ENCODE results near the gene NCAM1.

The NCAM1 gene

DNA sequence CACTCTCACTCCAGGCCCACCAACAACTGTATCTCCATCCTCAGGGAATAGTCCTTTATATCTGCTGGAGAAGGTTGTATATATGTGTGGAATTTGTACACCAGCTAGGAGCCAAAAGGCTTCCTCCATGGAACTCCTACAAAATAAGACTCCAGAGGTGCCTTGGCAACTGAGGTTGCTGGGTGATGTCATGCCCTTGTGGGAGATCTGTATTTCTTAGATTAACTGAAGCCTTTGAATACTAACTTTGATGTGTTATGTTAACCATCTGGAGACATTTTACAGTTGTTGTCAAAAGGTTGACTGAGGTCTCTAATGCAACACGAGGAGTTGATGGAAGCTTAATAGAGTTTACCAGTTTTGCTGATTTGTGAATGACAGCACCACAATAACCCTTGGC lies 213.7 kb downstream of the NCAM1 start:
- DNase-seq = no peak

- DNase-seq = no peak
These were observed 215.6 kb downstream of the NCAM1 start for GRCh38 chr11:113176599-113177360.

DNA sequence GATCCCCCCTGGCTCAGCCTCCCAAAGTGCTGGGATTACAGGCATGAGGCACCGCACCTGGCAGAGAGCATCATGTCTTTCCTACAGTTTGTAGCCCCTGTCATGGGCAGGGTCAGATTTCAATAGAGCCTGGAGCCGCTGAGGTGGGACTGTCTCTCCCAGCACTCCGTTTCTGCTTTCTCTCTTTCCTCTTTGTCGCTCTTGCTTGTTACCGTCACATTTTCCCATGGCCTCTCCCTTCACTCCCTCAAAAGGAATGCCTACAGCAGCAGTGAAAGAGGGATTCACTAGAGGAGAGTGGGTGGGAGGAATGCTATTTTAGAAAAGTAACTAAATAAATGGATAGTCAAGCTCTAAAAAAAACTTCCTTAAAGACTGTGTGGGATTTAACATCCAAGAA lies 216.5 kb downstream of the NCAM1 start:
- no peak for DNase-seq

DNA sequence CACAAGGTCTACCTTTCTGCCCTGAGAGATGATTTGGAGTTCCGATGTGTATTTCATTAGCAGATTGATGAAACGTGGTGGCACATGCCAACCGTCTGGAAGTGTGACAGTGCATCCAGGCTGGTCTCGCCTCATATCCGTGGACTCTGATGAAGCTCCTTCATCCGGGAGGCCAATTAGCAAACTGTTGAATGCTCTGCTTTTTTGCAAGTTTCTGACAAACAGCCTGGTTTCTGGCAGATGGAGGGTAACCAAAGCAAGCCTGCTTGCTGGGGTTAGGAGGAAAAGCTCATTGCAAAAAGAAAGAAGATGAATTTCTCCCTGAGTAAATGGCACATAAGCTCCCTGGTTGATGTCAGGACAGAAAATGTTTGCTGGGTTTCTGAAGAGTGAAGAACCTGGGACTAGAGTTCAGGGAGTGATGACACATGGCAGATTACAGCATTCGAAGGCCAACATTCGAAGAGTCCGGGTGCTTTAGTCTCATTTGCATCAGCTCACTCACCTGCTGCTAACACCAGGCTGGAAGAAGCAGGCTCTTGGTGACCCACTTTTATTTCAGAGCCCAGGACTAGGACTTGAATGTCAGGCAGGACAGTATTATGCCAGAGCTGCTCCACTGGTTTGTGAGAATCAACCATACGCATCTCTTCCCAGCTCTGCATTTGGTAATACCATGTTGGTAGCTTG lies 217.3 kb downstream of the NCAM1 start:
- DNase-seq = no peak

- DNase-seq = peak; percentile 83
These were observed 218.0 kb downstream of the NCAM1 start for GRCh38 chr11:113179181-113179704.

DNA sequence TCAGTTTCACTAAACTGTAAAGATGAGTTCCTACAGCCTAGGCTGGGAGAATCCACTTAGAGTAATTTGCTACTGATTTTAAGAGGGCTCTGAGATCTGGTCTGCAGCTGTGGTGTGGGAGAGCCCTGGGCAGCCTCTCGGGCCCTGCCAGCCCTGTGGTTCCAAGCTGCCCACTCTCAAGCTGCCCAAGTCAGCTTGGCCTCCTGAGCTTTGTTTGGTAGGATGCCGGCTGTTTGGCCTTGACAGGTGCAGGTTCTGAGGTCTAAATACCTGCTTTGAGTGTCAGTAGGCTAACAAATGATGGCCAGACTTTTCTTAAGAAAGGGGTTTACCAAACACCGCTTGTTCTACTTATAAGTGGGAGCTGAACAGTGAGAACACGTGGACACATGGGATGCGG lies 219.9 kb downstream of the NCAM1 start:
- no peak for DNase-seq

DNA sequence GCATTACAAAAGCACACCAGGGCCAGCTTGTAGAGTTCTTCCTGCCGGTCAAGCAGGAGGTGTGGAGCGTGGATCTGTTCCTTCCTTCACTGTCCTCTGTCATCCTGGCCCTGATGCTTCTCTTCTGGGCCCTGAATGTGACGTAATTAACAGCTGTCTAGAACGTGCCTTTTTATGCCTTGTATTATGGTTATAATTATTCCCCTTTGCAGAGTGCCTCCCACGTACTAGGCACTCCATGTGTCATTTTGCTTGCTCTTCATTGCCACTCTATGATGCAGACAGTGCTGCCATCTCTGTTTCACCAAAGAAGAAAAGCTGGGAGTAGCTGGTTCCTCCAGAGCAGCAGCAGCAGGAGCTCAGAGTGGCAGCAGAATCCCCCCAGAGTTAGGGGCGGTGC lies 221.1 kb downstream of the NCAM1 start:
- no peak for DNase-seq

GRCh38 chr11:113184498-113184897 lies 223.3 kb downstream of the NCAM1 start:
- DNase-seq = no peak

GRCh38 chr11:113188371-113188834 lies 227.2 kb downstream of the NCAM1 start:
- DNase-seq = no peak

GRCh38 chr11:113189909-113190667 lies 228.9 kb downstream of the NCAM1 start:
- DNase-seq = no peak

DNA sequence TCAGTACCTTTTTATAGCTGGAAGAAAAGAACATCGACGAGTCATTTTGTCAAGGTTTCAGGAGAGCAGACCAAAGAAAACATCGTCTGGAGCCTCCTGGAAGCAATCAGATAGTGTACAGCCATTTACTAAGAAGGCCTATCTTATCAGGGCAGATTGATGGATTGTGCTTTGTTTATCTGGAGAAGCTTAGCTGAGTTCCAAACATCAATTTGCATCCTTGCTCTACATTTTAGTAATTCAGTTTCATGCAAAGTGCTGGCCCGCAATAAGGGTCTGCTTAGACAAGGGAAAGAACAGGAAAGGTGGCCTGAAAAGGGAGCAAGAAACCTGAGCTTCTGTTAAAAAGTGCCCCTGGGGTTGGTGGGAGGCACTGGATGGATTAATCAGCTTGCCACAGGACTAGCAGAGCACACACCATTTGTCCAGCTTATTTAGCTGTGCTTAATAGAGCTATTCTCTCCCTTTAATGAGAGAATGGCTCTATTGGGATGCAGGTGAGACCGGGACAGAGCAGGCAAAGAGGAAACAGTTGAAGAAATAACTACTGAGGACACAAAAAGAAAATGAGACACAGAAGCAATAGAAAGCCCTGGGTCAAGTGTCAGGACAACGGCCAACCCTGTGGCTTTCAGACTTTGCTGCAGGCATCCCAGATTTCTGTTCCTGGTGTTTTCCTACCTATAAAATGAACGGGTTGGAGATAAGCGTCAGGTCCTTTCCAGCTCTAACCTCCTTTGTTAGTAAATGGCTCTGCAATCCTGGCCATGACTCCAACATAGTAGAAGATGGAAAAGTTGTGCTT lies 231.1 kb downstream of the NCAM1 start:
- no peak for DNase-seq

- DNase-seq = no peak
These were observed 231.8 kb downstream of the NCAM1 start for GRCh38 chr11:113193016-113193415.

GRCh38 chr11:113193946-113194345 lies 232.7 kb downstream of the NCAM1 start:
- no peak for DNase-seq

DNA sequence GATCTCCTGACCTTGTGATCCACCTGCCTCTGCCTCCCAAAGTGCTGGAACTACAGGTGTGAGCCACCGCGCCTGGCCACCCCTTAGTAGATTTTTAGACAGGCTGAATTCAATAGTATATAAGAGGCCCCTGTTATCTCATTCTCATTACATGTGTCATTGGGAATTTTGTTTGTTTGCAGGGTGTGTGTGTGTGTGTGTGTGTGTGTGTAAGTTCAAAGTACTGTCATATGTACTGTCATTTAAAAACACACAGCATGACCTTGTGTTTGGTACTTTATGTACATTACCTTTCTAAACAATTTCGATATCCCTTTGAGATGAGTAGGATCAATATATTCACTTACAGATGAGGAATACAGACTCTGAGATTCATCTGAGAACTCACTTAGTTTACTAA lies 234.5 kb downstream of the NCAM1 start:
- no peak for DNase-seq

- no peak for DNase-seq
These were observed 236.2 kb downstream of the NCAM1 start for GRCh38 chr11:113197446-113197845.

DNA sequence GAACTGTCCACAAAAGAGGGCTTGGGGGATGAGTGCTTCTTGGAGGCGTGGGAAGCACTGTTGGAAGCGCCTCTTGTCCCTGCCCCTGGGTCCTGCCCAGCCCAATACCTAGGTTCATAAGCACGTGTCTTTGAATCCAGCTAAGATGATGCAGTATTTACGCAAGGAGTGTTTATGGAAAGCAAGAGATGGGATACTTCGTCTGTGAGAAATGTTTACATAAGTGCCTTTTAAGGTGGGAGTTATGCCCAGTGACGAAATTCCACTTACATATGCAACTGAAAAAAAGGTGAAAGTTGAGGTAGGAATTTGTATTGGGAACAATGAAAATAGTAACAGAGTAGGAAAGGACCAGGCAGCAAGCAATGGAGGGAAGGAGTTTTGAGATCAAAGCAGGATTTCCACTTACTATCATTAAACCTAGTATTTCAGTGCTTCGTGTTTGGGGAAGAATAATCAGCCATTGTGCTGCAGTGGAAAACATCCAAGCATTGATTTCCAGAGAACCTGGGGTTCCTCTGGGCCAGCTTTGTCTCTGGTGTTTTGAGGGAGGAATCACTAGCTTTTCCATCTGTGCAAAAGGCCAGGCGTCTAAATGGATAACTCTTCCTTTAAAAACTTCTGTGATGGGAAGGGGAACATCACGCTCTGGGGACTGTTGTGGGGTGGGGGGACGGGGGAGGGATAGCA lies 237.9 kb downstream of the NCAM1 start:
- no peak for DNase-seq

GRCh38 chr11:113199866-113200265 lies 238.6 kb downstream of the NCAM1 start:
- DNase-seq = no peak

GRCh38 chr11:113201054-113201818 lies 240.0 kb downstream of the NCAM1 start:
- peak; percentile 69 for DNase-seq

DNA sequence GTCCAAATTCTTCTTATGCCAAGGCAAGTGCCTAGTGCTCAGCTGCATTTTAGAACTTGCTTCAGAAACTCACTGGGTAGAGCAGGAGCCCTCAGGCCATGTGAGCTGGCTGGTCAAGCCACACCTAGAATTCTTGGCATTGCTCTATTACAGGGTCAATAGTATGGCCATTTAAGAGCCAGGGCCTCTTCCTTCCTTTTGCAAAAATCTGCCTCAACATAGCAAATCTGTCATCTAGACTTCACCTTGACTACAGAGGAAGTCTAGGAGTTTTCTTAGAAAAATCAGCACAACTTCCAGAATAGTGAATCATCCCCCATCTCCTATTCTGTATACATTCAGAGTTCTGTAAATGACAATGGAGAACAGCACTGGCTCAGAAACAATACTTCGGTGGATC lies 241.2 kb downstream of the NCAM1 start:
- DNase-seq = no peak

DNA sequence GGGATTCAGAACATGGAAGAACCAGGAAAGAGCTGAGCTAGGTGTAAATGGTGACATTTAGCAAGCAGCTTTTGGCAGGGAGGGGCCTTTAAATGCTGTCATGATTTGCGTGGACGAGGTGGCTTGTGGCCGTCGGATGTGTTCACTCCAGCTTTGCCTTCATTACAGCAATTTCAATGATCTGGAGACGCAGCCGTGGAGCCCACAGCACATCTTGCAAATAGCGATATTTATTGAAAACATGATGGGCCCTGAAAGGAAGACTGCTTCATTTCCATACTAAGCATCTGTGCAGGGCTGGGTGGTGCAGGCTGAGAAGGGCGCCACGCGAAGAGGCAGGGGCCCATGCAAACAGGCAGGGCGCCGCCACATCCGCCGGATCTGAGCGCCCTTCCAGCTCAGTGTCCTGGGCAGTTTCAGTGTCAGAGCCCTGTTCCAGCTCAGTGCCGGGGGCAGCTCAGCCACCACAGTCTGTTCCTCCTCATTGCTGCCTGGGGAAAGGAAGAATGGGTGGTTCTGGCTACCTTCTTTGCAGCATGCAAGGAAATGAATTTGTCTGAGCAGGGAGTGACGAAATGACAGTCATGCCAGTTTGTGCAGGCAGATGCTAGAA lies 242.0 kb downstream of the NCAM1 start:
- DNase-seq = no peak

DNA sequence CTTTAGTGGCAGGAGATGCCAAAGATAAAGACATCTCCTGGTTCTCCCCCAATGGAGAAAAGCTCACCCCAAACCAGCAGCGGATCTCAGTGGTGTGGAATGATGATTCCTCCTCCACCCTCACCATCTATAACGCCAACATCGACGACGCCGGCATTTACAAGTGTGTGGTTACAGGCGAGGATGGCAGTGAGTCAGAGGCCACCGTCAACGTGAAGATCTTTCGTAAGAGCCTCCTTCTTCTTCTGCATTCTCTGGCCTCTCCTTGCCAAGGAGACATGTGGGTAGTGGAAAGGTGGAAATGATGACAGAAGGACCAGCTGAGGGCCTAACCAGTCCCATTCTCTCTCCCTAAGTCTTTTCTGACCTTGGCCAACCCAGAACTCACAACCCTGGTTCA lies 243.1 kb downstream of the NCAM1 start:
- DNase-seq = no peak
